OCI-LY7 (cell line): Measurements from ENCODE around the gene ST3GAL3. TPM values are rescaled to one million over a fixed set of nuclear protein-coding genes. Genes with fewer than 3 reads are reported as not detected.

Source experiments
- BruUV-seq: library from RNA; stranded (reverse); fragments of 400-500 nt; replicated peaks from 2 replicates; lab custom pipeline; 2021; lab: Mats Ljungman, UMichigan
- CTCF ChIA-PET: fragments of 300-600 bp; sonication (Branson Sonifier 250); formaldehyde crosslinking; loops from one replicate; lab custom pipeline; 2022; ENCODE audit warnings: antibody characterized with exemption; ENCODE audit not compliant: unreplicated experiment; lab: Charles Lee
- POLR2A ChIA-PET: fragments of 300-600 bp; sonication (Branson Sonifier 250); formaldehyde crosslinking; loops from one replicate; lab custom pipeline; 2022; ENCODE audit warnings: antibody characterized with exemption; lab: Charles Lee
- DNase-seq: peaks from one replicate; pipeline ENCODE4 v3.0.0-alpha.2; 2015; ENCODE audit warnings: low spot score
- H2AFZ ChIP-seq: fragments of 200-600 bp; sonication (generic), shearing (Covaris generic); 2 replicates; pipeline ENCODE4 v1.6.1; 2014; ENCODE audit warnings: mild to moderate bottlenecking, antibody characterized with exemption, low read length, moderate library complexity
- H3K27ac ChIP-seq: fragments of 200-600 bp; sonication (generic); 2 replicates; pipeline ENCODE4 v1.5.1; 2014; ENCODE audit warnings: mixed run types, low read depth, mild to moderate bottlenecking, moderate library complexity, low read length, inconsistent platforms; ENCODE audit not compliant: poor library complexity, severe bottlenecking
- H3K36me3 ChIP-seq: fragments of 200-600 bp; sonication (generic); 2 replicates; pipeline ENCODE4 v1.6.1; 2014; ENCODE audit warnings: mild to moderate bottlenecking, antibody characterized with exemption, low read length, moderate library complexity, mixed read lengths; ENCODE audit not compliant: insufficient read depth
- H3K4me1 ChIP-seq: fragments of 200-600 bp; sonication (generic); 2 replicates; pipeline ENCODE4 v1.5.1; 2014; ENCODE audit warnings: mild to moderate bottlenecking, low read length; ENCODE audit not compliant: insufficient read depth, poor library complexity, severe bottlenecking
- H3K4me2 ChIP-seq: fragments of 200-600 bp; sonication (generic); 2 replicates; pipeline ENCODE4 v1.6.1; 2014; ENCODE audit warnings: mild to moderate bottlenecking, low read length
- H3K4me3 ChIP-seq: fragments of 200-600 bp; sonication (generic); 2 replicates; pipeline ENCODE4 v1.5.1; 2014; ENCODE audit warnings: mild to moderate bottlenecking, low read depth, low read length; ENCODE audit not compliant: poor library complexity, severe bottlenecking
- H3K79me2 ChIP-seq: fragments of 200-600 bp; sonication (generic); 2 replicates; pipeline ENCODE4 v1.6.1; 2016; ENCODE audit warnings: low read depth, mild to moderate bottlenecking, low read length, moderate library complexity, mixed read lengths; ENCODE audit not compliant: insufficient read depth
- H3K9me2 ChIP-seq: fragments of 200-600 bp; sonication (generic); 2 replicates; pipeline ENCODE4 v1.6.1; 2016; ENCODE audit warnings: mild to moderate bottlenecking, low read length, mixed read lengths; ENCODE audit not compliant: insufficient read depth
- H3K9me3 ChIP-seq: fragments of 200-600 bp; sonication (generic); 2 replicates; pipeline ENCODE4 v1.6.1; 2014; ENCODE audit warnings: mild to moderate bottlenecking, mixed run types, low read length, mixed read lengths
- H4K20me1 ChIP-seq: fragments of 200-600 bp; sonication (generic); 2 replicates; pipeline ENCODE4 v1.6.1; 2014; ENCODE audit warnings: mild to moderate bottlenecking, antibody characterized with exemption, low read length, moderate library complexity, mixed read lengths; ENCODE audit not compliant: insufficient read depth
- EZH2phosphoT487 ChIP-seq: fragments of 200-600 bp; sonication (generic); IDR thresholded peaks from 2 replicates; pipeline ENCODE4 v1.6.1; 2018; ENCODE audit warnings: low read depth, borderline replicate concordance, mild to moderate bottlenecking, mixed run types, antibody characterized with exemption, low read length, moderate library complexity, mixed read lengths
- intact Hi-C: fragments of 100-400 bp; cut with micrococcal nuclease; formaldehyde crosslinking; loops from one replicate; pipeline ENCODE4 v1.10.0; 2022; ENCODE audit not compliant: unreplicated experiment
- total RNA-seq, 2 experiments: library from RNA; depleted of rRNA in 1 of 2; stranded (reverse); fragments of >200 nt in 1 of 2; shearing (Covaris generic) in 1 of 2; gene quantifications; 2 replicates each; pipeline ENCODE4 v1.2.3, GENCODE V29; 2014 to 2022
- TF ChIP-seq, protein P1 (sequence below): fragments of 200-600 bp; sonication (generic); conservative IDR thresholded peaks from 2 replicates; pipeline ENCODE4 v1.5.1; 2014; ENCODE audit warnings: mild to moderate bottlenecking, antibody characterized with exemption, low read length, moderate library complexity, mixed read lengths

Gene ST3GAL3
- total RNA-seq, 2 experiments from 2014 or later = 24.0 to 45.0 TPM

DNA sequence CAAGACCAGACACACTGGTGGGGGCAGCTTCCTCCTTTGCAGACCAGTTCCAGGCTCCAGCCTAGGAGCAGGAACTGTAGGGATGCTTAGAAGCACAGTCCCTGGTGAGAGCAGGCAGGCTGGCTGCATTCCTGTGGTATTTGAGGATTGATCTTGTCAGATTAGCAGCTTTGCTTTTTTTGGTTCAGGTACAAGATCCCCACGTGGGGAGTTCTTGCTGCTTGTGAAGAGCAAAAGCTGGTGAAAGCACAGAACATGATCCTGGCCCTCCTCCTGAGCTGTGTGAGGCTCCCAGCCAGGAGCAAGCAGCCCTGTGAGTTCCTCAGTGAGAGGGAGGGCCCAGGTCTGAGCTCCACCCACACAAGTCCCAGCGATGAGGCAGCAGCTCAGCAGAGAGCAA lies 151.0 kb downstream of the ST3GAL3 start:
- Histone ChIP-seq H3K9me3 (no peaks in the 10 kb centered on the region), H3K79me2 (no peaks in the 10 kb centered on the region), H3K27ac (no peak overlapping the region), H3K4me2 (no peak overlapping the region), H4K20me1 (no peaks in the 10 kb centered on the region), H3K4me1 (peaks cover 6% of the 10 kb centered on the region), H2AFZ (no peak overlapping the region), H3K9me2 (no peaks in the 10 kb centered on the region), H3K36me3 (peaks cover 8% of the 10 kb centered on the region; the same call in 1 of the 2 replicates), H3K4me3 (no peak overlapping the region)
- DNase-seq = no peak
- intact Hi-C loops = no loop called here
- ChIA-PET POLR2A (no interaction called here), CTCF (no interaction called here)
- BruUV-seq = no TSS peak
- TF ChIP-seq, protein P1, sequence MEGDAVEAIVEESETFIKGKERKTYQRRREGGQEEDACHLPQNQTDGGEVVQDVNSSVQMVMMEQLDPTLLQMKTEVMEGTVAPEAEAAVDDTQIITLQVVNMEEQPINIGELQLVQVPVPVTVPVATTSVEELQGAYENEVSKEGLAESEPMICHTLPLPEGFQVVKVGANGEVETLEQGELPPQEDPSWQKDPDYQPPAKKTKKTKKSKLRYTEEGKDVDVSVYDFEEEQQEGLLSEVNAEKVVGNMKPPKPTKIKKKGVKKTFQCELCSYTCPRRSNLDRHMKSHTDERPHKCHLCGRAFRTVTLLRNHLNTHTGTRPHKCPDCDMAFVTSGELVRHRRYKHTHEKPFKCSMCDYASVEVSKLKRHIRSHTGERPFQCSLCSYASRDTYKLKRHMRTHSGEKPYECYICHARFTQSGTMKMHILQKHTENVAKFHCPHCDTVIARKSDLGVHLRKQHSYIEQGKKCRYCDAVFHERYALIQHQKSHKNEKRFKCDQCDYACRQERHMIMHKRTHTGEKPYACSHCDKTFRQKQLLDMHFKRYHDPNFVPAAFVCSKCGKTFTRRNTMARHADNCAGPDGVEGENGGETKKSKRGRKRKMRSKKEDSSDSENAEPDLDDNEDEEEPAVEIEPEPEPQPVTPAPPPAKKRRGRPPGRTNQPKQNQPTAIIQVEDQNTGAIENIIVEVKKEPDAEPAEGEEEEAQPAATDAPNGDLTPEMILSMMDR = no peak
- no peak for TF ChIP-seq EZH2phosphoT487

DNA sequence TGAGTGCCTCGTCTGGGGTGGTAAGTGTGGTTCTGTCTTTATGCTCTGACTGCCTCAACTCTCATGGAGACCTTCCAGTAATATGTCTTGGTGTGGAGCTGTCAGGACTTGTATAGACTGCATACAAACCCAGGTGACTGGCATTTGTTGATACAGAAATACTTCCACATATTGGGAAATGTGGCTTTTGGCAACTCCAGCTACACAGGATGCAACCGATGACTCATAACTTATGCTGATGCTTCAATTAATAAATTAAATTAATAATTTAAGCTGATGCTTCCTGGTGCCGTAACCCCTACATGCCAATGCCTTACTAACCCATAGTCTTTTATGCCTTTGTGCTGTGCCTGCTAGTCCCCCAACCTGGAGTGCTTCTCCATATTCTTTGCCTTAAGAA lies 154.0 kb downstream of the ST3GAL3 start:
- intact Hi-C loops = no loop called here
- CTCF ChIA-PET = no interaction called here
- Histone ChIP-seq H3K4me2 (no peak overlapping the region), H2AFZ (no peak overlapping the region), H3K36me3 (no peaks in the 10 kb centered on the region), H3K4me3 (no peak overlapping the region), H3K27ac (no peak overlapping the region), H4K20me1 (no peaks in the 10 kb centered on the region), H3K9me2 (no peaks in the 10 kb centered on the region), H3K9me3 (no peaks in the 10 kb centered on the region), H3K79me2 (no peaks in the 10 kb centered on the region), H3K4me1 (no peaks in the 10 kb centered on the region)
- TF ChIP-seq EZH2phosphoT487 = no peak
- TF ChIP-seq, protein P1 = no peak
- no peak for DNase-seq
- POLR2A ChIA-PET = interaction anchor here (0.6 kb wide), 1 partner anchor 581 kb away, joined by 3 read pairs; no protein-coding TSS in a partner anchor
- no TSS peak for BruUV-seq

DNA sequence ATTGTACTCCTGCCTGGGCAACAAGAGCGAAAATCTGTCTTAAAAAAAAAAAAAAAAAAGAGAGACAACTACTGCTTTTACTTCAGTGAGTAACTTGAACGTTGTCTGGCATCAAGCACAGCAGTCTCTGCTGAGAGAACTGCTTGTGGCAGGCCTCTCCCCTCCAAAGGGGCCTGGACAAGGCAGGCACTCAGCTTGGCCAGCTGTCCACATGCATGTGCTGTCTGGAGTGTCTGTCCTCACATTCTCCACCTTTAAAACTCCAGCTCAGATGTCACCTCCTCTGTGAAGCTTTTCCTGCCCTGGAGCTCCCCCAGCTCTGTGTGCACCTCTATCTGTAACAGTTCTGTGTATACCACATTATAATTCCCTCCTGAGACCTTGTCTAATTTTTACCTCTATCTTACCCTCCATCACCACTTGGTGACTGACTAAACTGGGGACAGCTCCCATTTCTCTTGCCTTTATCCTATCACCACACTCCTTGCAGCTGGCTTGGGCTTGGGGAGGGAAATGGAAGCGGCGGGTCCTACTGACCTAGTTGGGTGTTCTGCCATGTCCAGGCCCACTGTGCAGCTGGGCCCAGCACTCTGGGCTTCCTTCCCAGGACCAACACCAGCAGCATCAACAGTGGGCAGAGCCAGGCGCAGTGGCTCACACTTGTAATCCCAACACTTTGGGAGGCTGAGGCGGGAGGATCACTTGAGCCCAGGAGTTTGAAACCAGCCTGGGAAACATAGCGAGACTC lies 154.8 kb downstream of the ST3GAL3 start:
- no peak for DNase-seq
- BruUV-seq = no TSS peak
- no peak overlapping the region for H3K4me3 ChIP-seq
- TF ChIP-seq EZH2phosphoT487 = no peak
- TF ChIP-seq, protein P1 = no peak
- no peaks in the 10 kb centered on the region for H3K4me1 ChIP-seq
- H4K20me1 ChIP-seq = no peaks in the 10 kb centered on the region
- H3K4me2 ChIP-seq = no peak overlapping the region
- POLR2A ChIA-PET = no interaction called here
- no peaks in the 10 kb centered on the region for H3K36me3 ChIP-seq
- CTCF ChIA-PET = no interaction called here
- H2AFZ ChIP-seq = no peak overlapping the region
- H3K9me2 ChIP-seq = no peaks in the 10 kb centered on the region
- H3K27ac ChIP-seq = no peak overlapping the region
- H3K9me3 ChIP-seq = no peaks in the 10 kb centered on the region
- no peaks in the 10 kb centered on the region for H3K79me2 ChIP-seq
- intact Hi-C loops = no loop called here
